HFF-Myc (cell line): ENCODE results near the gene RFT1.

ENCODE experiments used
- DNase-seq: peaks from one replicate; pipeline ENCODE4 v3.0.0-alpha.2; 2011; ENCODE audit warnings: low read depth; ENCODE audit errors: extremely low read depth
- H3K4me3 ChIP-seq: replicated peaks from 2 replicates; pipeline ENCODE4 v1.5.1; 2011; ENCODE audit warnings: low read depth, mild to moderate bottlenecking, control low read depth, low read length
- TF ChIP-seq, protein P1 (sequence below): IDR thresholded peaks from 2 replicates; pipeline ENCODE4 v1.5.1; 2012; ENCODE audit warnings: mild to moderate bottlenecking, low read depth, low read length, control low read depth; ENCODE audit errors: missing control alignments

RFT1 gene

DNA sequence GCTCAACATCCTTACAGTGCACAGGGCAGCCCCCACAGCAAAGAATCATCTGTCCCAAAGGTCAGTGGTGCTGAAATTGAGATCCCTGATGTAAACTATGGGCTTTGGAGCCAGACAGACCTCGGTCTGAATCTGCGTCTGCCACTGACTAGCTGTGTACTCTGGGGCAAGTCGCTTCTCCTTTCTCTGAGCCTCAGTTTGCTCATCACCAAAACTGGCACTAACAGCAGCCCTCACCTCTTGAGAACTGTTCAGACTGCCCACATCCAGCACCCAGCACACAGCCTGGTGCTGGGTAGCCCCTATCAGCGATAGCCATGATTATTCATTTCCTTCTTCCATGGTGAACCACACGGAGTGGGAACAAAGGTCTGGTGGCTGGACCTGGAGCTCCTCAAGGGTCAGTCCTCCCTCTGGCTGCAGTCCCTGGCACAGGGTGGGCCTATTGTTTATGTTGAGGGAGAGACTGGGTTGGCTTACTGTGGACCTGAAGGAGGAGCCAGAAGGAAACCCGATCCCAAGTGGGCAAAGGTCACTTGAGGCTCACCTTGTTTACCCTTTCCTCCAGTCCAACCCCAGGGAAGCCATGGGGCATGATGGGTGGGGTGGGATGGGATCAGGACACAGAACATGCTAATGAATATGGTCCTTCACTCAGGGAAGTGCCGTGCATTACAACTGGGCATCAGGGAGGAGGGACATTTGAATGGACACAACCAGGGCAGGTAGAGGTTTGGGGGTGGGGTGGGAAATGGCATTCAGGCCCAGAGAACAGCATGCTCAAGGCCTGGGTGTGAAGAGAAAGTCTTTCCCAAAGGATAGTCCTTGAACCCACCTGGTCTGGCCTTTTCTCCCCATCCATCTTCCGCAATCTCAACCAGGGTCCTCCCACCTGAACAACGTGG, 29.2 kb upstream of the RFT1 start:
- TF ChIP-seq, protein P1, sequence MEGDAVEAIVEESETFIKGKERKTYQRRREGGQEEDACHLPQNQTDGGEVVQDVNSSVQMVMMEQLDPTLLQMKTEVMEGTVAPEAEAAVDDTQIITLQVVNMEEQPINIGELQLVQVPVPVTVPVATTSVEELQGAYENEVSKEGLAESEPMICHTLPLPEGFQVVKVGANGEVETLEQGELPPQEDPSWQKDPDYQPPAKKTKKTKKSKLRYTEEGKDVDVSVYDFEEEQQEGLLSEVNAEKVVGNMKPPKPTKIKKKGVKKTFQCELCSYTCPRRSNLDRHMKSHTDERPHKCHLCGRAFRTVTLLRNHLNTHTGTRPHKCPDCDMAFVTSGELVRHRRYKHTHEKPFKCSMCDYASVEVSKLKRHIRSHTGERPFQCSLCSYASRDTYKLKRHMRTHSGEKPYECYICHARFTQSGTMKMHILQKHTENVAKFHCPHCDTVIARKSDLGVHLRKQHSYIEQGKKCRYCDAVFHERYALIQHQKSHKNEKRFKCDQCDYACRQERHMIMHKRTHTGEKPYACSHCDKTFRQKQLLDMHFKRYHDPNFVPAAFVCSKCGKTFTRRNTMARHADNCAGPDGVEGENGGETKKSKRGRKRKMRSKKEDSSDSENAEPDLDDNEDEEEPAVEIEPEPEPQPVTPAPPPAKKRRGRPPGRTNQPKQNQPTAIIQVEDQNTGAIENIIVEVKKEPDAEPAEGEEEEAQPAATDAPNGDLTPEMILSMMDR, result no peak
- DNase-seq, result no peak

DNA sequence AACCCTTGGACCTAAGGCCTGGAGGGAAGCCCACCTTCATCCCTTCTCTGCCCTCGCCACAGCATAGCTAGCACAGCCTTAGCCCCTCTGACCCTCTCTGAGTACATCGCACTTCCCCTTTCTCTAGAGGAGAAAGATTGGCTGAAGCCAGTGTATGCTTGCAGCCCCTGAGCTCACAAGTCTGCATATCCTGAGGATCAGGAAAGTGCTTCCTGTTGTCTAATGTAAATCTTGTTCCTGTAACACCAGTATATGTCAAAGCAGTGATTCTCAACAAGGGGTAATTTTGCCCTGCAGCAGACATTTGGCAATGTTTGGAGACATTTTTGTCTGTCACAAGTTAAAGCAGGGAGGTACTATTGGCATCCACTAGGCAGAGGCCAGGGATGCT, 28.5 kb upstream of the RFT1 start:
- no peak for DNase-seq
- TF ChIP-seq, protein P1, result no peak
- H3K4me3 ChIP-seq, result no peak overlapping the region

More for the DNA sequence above, 29.2 kb upstream of the RFT1 start:
- H3K4me3 ChIP-seq, result no peak overlapping the region

DNA sequence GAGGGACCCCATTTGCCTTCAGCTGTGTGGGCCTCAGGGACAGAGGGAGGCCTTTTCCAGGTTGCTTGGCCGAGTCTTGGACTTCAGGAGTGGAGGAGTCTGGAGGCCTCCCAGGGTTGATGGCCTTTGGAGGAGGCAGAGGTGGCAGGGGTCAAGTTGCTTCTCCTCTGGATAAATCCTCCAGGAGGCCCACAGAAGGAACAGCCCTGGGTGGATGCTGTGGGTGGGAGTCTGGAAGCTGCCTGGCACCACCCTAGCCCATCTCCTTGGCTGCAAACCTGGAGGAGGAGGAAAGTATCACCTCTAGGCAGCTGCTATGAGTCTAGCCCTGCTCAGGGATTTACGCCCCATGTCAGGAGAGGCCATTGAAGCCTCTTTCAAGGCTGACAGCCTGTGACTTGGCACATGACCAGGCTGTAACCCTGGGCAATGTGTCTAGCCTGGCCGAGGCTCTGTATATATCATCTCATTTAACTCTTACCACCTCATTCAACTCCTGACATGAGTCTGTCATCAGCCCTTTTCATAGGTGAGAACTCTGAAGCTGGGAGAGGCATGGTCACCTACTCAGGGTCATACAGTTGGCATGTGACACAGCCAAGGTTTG, 27.8 kb upstream of the RFT1 start:
- H3K4me3 ChIP-seq, result no peak overlapping the region
- no peak for DNase-seq
- TF ChIP-seq, protein P1, result no peak

DNA sequence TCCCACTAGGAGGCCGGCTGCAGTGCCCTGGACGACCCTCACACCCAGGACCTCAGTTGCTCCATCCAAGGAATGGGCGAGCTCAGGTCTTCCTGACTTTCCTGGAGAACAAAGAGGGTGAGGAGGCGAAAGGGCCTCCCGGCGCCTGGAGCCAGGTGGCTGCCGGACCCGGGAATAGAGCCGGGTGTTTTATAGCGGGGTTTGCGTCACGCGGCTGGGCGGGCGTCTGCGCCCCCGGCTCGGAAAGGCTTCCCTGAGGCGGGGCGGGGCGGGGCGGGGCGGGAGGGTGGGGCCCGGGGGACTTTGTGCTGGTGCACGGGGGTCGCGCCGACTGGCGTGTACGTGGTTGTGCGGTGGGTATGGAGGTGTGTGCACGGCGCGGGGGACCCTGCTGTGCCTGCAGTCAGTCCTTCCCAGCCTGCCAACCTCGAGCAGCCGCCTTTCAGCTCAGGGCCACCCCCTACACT, 26.2 kb upstream of the RFT1 start:
- TF ChIP-seq, protein P1, result no peak
- no peak overlapping the region for H3K4me3 ChIP-seq
- no peak for DNase-seq

DNA sequence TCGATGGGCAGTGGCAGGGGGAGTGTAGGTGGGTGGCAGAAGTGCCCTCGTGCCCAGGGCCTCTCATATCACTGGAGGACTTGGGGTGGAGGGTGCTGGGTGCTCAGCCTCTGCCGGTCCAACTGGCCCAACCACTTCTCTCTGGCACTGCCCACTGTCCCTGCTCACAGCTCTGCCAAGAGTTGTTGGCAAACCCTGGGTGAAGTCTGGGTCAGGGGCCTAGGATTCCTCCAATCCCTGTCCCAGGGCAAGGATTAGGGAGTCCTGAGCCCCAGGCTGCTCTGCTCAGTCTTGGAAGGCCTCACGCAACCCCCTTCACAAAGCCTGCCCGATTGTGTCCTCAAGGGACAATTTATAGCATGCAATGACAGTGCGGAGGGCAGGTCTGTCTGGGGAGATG, 25.5 kb upstream of the RFT1 start:
- H3K4me3 ChIP-seq, result no peak overlapping the region
- TF ChIP-seq, protein P1, result no peak
- DNase-seq, result no peak

DNA sequence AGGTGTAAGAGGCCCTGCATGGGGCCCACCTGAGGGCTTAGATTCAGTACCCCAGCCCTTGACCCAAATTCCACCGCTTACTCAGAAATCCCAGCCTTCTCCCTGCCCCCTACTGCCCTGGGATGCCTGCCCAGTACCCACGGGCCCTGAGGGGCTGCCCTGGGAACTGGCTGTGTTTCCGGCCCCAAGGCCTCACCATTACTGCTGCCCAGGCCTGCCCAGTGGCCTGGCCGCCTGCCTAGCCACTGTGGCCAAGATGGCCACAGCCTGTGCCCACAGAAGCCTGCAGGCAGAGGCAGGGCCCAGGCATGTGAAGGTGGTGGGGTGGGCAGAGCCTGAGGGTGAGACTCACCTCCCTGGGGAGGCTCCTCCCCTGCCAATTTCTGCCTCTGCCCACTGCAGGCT, 24.6 kb upstream of the RFT1 start:
- no peak overlapping the region for H3K4me3 ChIP-seq
- no peak for DNase-seq
- TF ChIP-seq, protein P1, result no peak
